CD4-positive, CD25-positive, alpha-beta regulatory T cell (primary cell): ENCODE results near the gene DENND6A. TPM values are rescaled to one million over a fixed set of nuclear protein-coding genes. Genes with fewer than 3 reads are reported as not detected.
A peak's percentile ranks its signal among the peaks of the same experiment; 100 is the strongest.

Experiments used
- ATAC-seq, 2 donors: fragments of 150-1000 bp; cut with Tn5 transposase; one replicate each; pipeline ENCODE4 v1.10.0; 2021; ENCODE audit warnings: low read depth in 2 of 2, moderate number of reproducible peaks in 2 of 2, moderate library complexity in 1 of 2
- DNase-seq, 3 donors: peaks; one replicate each; pipeline versions ENCODE4 v3.0.0 to v3.0.0-alpha.2; 2012 to 2022; ENCODE audit warnings: mixed read lengths in 1 of 3
- H3K27ac ChIP-seq: one replicate; pipeline ENCODE4 v1.7.0; 2013; ENCODE audit warnings: mild to moderate bottlenecking, low read length; ENCODE audit not compliant: insufficient read depth, poor library complexity, severe bottlenecking
- H3K27me3 ChIP-seq: one replicate; pipeline ENCODE4 v1.7.0; 2013; ENCODE audit warnings: low read length; ENCODE audit not compliant: control insufficient read depth, insufficient read depth
- H3K36me3 ChIP-seq: one replicate; pipeline ENCODE4 v1.7.0; 2013; ENCODE audit warnings: mild to moderate bottlenecking, low read length, moderate library complexity; ENCODE audit not compliant: control insufficient read depth, insufficient read depth
- H3K4me1 ChIP-seq: 2 replicates; pipeline ENCODE4 v1.7.0; 2013; ENCODE audit warnings: mild to moderate bottlenecking, low read length; ENCODE audit not compliant: insufficient read depth, control insufficient read depth, poor library complexity, severe bottlenecking
- H3K4me3 ChIP-seq: one replicate; pipeline ENCODE4 v1.7.0; 2013; ENCODE audit warnings: low read depth, mild to moderate bottlenecking, low read length, moderate library complexity
- H3K9me3 ChIP-seq, 2 experiments: 1 replicate in 1 of 2; 2 replicates in 1 of 2; pipeline ENCODE4 v1.7.0; 2013; ENCODE audit warnings: low read length in 2 of 2, mild to moderate bottlenecking in 1 of 2, moderate library complexity in 1 of 2; ENCODE audit not compliant: control insufficient read depth in 2 of 2
- H3K27ac Mint-ChIP-seq, 3 donors: one replicate each; pipeline ENCODE4 v1.8.0; 2020 to 2022; ENCODE audit warnings: mild to moderate bottlenecking in 3 of 3, mixed read lengths in 3 of 3, moderate library complexity in 2 of 3
- H3K27me3 Mint-ChIP-seq: one replicate; pipeline ENCODE4 v1.8.0; 2022; ENCODE audit warnings: mild to moderate bottlenecking, mixed read lengths
- H3K36me3 Mint-ChIP-seq: one replicate; pipeline ENCODE4 v1.8.0; 2020; ENCODE audit warnings: mixed read lengths
- H3K4me1 Mint-ChIP-seq, 4 donors: one replicate each; pipeline ENCODE4 v1.8.0; 2020 to 2022; ENCODE audit warnings: mixed read lengths in 4 of 4, mild to moderate bottlenecking in 1 of 4
- H3K4me3 Mint-ChIP-seq, 4 donors: one replicate each; pipeline ENCODE4 v1.8.0; 2020 to 2022; ENCODE audit warnings: mild to moderate bottlenecking in 4 of 4, mixed read lengths in 4 of 4, moderate library complexity in 3 of 4
- H3K9me3 Mint-ChIP-seq, 7 donors: one replicate each; pipeline ENCODE4 v1.8.0; 2020 to 2022; ENCODE audit warnings: mixed read lengths in 7 of 7, mild to moderate bottlenecking in 3 of 7, moderate library complexity in 2 of 7
- polyA plus RNA-seq, 4 donors: library from polyadenylated mRNA; unstranded; fragments of 300-500 nt; fragmentation: Illumina TruSeq; gene quantifications; one replicate each; pipeline ENCODE4 v1.2.3, GENCODE V29; 2021
- total RNA-seq: library from RNA; stranded (reverse); gene quantifications from one replicate; pipeline ENCODE4 v1.2.3, GENCODE V29; 2022

The DENND6A gene
- total and polyA plus RNA-seq, 5 donors from 2014 or later = 28.3 to 43.6 (median 33.2) TPM

DNA sequence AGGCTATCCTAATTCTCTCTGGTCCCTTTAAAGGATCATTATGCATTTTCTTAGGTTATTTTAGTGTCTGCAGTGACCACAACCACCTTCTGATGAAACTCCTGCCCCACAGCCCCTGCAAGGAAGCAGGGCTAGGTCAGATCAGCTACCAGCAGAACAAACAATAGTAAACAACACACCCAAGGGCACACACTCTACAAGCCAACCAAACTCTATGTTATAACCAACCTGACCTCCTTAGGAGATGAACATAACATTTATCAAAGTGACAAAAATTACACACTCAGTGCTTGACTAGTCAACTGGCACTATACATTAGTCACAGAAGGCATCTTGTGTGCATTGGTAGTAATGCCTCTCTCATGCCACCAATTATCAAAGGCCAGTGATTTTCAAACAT lies 17.3 kb downstream of the DENND6A start:
- Histone ChIP-seq H3K9me3 (no peaks in the 10 kb centered on the region), H3K4me1 (peaks cover 18% of the 10 kb centered on the region), H3K27ac (no peak overlapping the region), H3K27me3 (no peaks in the 10 kb centered on the region), H3K4me3 (no peak overlapping the region), H3K36me3 (peaks cover 30% of the 10 kb centered on the region)
- peaks cover 0 to 4% (median 0%) of the 10 kb centered on the region in 7 donors for H3K9me3 Mint-ChIP-seq
- peak overlapping the region in 1 of 3 donors; percentile 71 for H3K27ac Mint-ChIP-seq
- no peak for ATAC-seq
- no peak for DNase-seq
- H3K4me3 Mint-ChIP-seq = peak overlapping the region in 1 of 4 donors; percentile 38
- peaks cover 32 to 77% (median 52%) of the 10 kb centered on the region in 4 donors for H3K4me1 Mint-ChIP-seq
- H3K36me3 Mint-ChIP-seq = peaks cover 37% of the 10 kb centered on the region
- H3K27me3 Mint-ChIP-seq = no peaks in the 10 kb centered on the region

GRCh38 chr3:57673156-57673555 lies 19.7 kb downstream of the DENND6A start:
- Histone ChIP-seq H3K4me3 (no peak overlapping the region), H3K9me3 (no peaks in the 10 kb centered on the region), H3K4me1 (peaks cover 9% of the 10 kb centered on the region), H3K27ac (no peak overlapping the region), H3K36me3 (peaks cover 23% of the 10 kb centered on the region), H3K27me3 (no peaks in the 10 kb centered on the region)
- peak overlapping the region in 1 of 4 donors; percentile 6 for H3K4me3 Mint-ChIP-seq
- H3K36me3 Mint-ChIP-seq = peaks cover 19% of the 10 kb centered on the region
- peaks cover 16 to 54% (median 38%) of the 10 kb centered on the region in 4 donors for H3K4me1 Mint-ChIP-seq
- H3K27ac Mint-ChIP-seq = peak overlapping the region in 1 of 3 donors; percentile 0
- no peak for DNase-seq
- ATAC-seq = no peak
- H3K27me3 Mint-ChIP-seq = no peaks in the 10 kb centered on the region
- H3K9me3 Mint-ChIP-seq = no peaks in the 10 kb centered on the region

GRCh38 chr3:57670543-57670942 lies 22.3 kb downstream of the DENND6A start:
- H3K4me3 ChIP-seq = no peak overlapping the region
- peaks cover 36% of the 10 kb centered on the region for H3K36me3 ChIP-seq

DNA sequence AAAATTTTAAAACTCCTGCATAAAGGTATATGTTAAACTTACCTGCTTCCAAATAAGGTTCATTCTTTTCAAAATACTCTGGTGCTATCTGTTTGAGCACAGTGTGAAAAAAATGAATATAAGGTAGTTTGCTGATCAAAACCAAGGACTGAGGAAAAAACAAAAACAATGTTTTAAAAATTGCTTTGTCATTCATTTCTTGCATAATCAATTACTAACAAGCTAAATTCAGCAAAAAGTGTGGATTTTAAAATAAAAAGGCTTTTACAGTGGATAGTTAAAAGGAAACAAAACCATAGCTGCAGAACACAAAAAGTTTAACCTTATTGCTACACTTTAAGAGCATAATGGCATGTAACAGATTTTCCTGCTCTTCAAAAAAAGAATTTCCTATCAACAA lies 31.5 kb downstream of the DENND6A start:
- H3K4me1 Mint-ChIP-seq = peaks cover 8 to 10% (median 9%) of the 10 kb centered on the region in 4 donors
- no peak overlapping the region for H3K4me3 Mint-ChIP-seq
- H3K27ac Mint-ChIP-seq = no peak overlapping the region
- Histone ChIP-seq H3K4me1 (no peaks in the 10 kb centered on the region), H3K27ac (no peak overlapping the region), H3K9me3 (no peaks in the 10 kb centered on the region), H3K4me3 (no peak overlapping the region), H3K36me3 (peaks cover 74% of the 10 kb centered on the region), H3K27me3 (no peaks in the 10 kb centered on the region)
- H3K27me3 Mint-ChIP-seq = no peaks in the 10 kb centered on the region
- H3K9me3 Mint-ChIP-seq = no peaks in the 10 kb centered on the region
- H3K36me3 Mint-ChIP-seq = peaks cover 28% of the 10 kb centered on the region
- no peak for ATAC-seq
- DNase-seq = no peak

More at GRCh38 chr3:57670543-57670942, 22.3 kb downstream of the DENND6A start:
- DNase-seq (no peak), ATAC-seq (no peak)
- peaks cover 5% of the 10 kb centered on the region for H3K4me1 ChIP-seq
- no peaks in the 10 kb centered on the region for H3K9me3 ChIP-seq
- Mint-ChIP-seq H3K4me1 (peaks cover 12 to 37% (median 27%) of the 10 kb centered on the region in 4 donors), H3K27me3 (no peaks in the 10 kb centered on the region), H3K36me3 (peaks cover 13% of the 10 kb centered on the region), H3K9me3 (no peaks in the 10 kb centered on the region), H3K27ac (peak overlapping the region in 1 of 3 donors; percentile 17), H3K4me3 (no peak overlapping the region)
- H3K27me3 ChIP-seq = no peaks in the 10 kb centered on the region
- no peak overlapping the region for H3K27ac ChIP-seq

- H3K4me1 ChIP-seq = no peaks in the 10 kb centered on the region
- no peaks in the 10 kb centered on the region for H3K27me3 Mint-ChIP-seq
- ATAC-seq (peak in 1 of 2 donors; percentile 31), DNase-seq (no peak)
- no peaks in the 10 kb centered on the region for H3K27me3 ChIP-seq
- no peak overlapping the region for H3K27ac ChIP-seq
- H3K4me3 Mint-ChIP-seq = no peak overlapping the region
- no peak overlapping the region for H3K4me3 ChIP-seq
- H3K27ac Mint-ChIP-seq = peak overlapping the region in 2 of 3 donors; percentile 34 to 48
- no peaks in the 10 kb centered on the region for H3K9me3 Mint-ChIP-seq
- H3K4me1 Mint-ChIP-seq = peaks cover 10 to 13% (median 10%) of the 10 kb centered on the region in 4 donors
- H3K36me3 ChIP-seq = peaks cover 69% of the 10 kb centered on the region
- H3K9me3 ChIP-seq = no peaks in the 10 kb centered on the region
- H3K36me3 Mint-ChIP-seq = peaks cover 29% of the 10 kb centered on the region
These were observed 33.0 kb downstream of the DENND6A start for GRCh38 chr3:57659806-57660439.

- Histone ChIP-seq H3K27me3 (no peaks in the 10 kb centered on the region), H3K9me3 (no peaks in the 10 kb centered on the region), H3K4me1 (no peaks in the 10 kb centered on the region), H3K36me3 (peaks cover 66% of the 10 kb centered on the region), H3K4me3 (no peak overlapping the region), H3K27ac (no peak overlapping the region)
- ATAC-seq = no peak
- H3K27ac Mint-ChIP-seq = peak overlapping the region in 2 of 3 donors; percentile 17 to 83
- no peak for DNase-seq
- no peaks in the 10 kb centered on the region for H3K27me3 Mint-ChIP-seq
- peaks cover 29% of the 10 kb centered on the region for H3K36me3 Mint-ChIP-seq
- peaks cover 14 to 19% (median 17%) of the 10 kb centered on the region in 4 donors for H3K4me1 Mint-ChIP-seq
- no peaks in the 10 kb centered on the region for H3K9me3 Mint-ChIP-seq
- H3K4me3 Mint-ChIP-seq = no peak overlapping the region
These were observed 33.7 kb downstream of the DENND6A start for GRCh38 chr3:57659004-57659673.

DNA sequence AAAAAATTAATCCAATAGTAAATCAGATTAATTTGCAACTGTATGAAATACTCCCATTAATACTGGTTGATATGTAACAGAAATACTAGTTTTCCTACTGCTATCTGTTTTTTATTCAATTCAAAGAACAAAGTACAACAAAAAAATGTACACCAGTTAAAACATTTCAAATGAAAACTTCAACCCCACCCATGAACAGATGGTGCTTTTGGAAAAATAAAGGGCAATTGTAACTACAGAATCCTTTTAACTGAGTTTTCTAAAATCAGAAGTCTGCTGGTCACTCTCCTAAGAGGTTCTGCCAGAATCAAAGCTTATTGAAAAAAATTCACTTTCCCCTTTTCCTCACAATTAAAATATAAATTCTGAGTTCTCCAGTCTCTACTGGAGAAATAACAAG lies 34.3 kb downstream of the DENND6A start:
- Mint-ChIP-seq H3K9me3 (no peaks in the 10 kb centered on the region), H3K36me3 (peaks cover 25% of the 10 kb centered on the region), H3K4me1 (peaks cover 11 to 19% (median 16%) of the 10 kb centered on the region in 4 donors), H3K4me3 (no peak overlapping the region), H3K27me3 (no peaks in the 10 kb centered on the region), H3K27ac (no peak overlapping the region)
- H3K4me3 ChIP-seq = no peak overlapping the region
- no peaks in the 10 kb centered on the region for H3K4me1 ChIP-seq
- peaks cover 63% of the 10 kb centered on the region for H3K36me3 ChIP-seq
- no peak for ATAC-seq
- no peaks in the 10 kb centered on the region for H3K9me3 ChIP-seq
- DNase-seq = no peak
- no peak overlapping the region for H3K27ac ChIP-seq
- H3K27me3 ChIP-seq = no peaks in the 10 kb centered on the region
